NCI-H2081 (cell line): ENCODE results near the gene PDE10A.
"Not testable (repeated sequence)": the region's sequence is repeated elsewhere in the genome, so short reads cannot be mapped to it uniquely, and the experiment has no call there.

ENCODE experiments used
- DNase-seq, 2 experiments: peaks; one replicate each; lab custom pipeline; 2025; lab: John Stamatoyannopoulos, UW

Gene PDE10A

DNA sequence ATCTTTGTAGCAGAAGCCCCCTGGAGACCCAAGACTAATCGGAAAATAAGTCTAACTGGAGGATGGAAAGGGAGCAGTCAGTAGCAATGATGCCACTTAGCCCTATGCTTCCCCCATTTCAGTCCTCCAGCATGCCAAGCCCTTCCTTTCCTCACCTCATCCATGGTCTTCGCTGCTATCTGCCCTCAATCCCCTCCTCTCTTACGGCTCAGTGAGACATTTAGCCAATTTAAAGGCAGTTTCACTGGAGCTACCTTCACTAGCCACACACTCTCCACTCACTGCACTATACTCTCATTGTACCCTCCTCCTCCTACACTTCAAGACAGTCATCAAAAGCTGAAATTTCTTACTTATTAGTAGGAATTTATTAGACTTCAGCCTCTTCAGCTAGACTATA is 111.2 kb downstream of the PDE10A start:
- no peak for DNase-seq

DNA sequence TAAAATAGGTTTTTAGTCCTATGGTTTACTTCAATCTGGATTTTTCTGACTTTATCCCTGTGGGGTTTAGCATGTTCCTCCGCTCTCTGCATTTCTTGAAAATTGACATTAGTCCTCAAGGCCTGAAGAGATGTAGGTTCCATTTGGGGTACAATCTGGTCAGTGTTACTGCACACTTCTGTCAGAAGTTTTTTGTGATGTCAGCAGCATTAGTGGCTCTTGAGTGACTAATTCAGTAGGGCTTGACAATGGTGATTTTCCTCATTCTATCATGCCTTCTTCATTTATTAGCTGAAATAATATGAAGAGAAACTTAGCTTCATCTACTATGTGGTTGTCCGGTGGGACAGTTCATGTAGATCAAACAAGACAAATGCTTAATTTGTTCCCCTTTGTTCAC is 114.6 kb downstream of the PDE10A start:
- no peak for DNase-seq

DNA sequence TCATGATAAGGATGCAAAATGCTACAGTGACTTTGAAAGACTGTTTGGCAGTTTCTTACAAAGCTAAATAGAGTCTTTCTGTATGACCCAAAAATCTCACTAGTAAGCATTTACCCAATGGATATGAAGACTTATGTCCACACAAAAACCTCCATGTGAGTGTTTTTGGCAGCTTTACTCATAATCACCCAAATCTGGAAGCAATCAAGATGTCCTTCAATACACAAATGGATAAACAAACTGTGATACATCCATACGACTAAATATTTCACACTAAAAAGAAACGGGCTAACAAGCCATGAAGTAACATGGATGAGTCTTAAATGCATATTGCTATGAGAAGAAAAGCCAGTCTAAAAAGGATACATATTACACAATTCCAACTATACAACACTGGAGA is 117.2 kb downstream of the PDE10A start:
- DNase-seq = no peak

DNA sequence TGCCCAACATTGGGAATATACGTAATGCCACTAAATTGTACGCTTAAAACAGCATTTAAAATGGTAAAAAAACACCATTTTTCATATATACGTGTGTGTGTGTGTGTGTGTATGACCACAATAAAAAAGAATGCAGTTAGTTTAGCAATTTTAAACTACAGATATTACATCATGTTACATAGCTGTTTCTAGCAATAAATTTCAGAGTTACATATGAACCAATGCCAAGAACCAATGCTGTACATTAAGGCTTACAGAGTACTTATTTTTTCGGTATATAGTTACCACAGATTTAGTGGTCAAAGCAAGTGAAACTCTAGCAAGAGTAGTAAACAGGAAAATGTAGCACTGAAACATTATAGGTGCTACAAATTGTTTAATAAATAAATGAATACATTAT is 119.3 kb downstream of the PDE10A start:
- no peak for DNase-seq

- DNase-seq = no peak
Observed at GRCh38 chr6:165536911-165537310, 126.1 kb downstream of the PDE10A start.

DNA sequence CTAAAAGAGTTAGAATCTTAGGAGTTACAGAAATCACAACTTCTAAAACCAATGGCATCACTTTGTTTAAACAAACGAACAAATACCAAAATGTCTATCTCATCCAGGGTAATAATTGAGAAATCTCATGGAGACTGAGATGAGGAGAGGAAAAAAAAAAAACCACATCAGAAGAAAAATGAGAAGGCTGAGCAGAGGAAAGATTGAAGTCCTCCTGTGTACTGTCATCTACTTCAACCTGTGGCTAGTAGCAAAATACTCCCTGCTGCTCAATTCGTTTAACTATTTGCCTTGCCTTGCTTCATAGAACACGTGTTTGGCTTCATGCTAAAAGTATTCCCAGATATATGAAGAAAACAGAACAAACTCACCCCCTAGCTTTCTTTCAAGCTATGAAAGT is 143.7 kb downstream of the PDE10A start:
- no peak for DNase-seq

- no peak for DNase-seq
Observed at GRCh38 chr6:165515963-165516624, 146.9 kb downstream of the PDE10A start.

- DNase-seq = no peak
Observed at GRCh38 chr6:165514621-165515020, 148.4 kb downstream of the PDE10A start.

GRCh38 chr6:165511807-165512206 is 151.2 kb downstream of the PDE10A start:
- no peak for DNase-seq

GRCh38 chr6:165508321-165508869 is 154.6 kb downstream of the PDE10A start:
- no peak for DNase-seq

DNA sequence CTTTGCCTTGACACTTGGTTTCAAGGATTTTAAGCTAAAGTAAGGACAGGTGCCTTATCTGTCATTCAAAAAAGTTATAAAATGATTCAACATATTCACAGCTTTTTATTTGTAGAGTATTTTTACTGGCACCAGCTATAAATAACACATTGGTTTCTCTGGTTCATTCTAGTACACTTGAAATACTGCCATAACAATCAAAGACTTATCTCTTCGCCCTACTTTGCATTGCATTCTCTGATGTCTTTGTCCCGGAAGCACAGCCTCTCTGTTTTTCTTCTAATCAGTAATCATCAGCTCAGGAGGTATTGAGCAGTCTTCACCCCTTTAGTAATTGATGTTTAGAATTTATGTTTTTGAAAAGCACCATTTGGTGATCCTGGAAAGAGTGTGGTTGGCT is 156.4 kb downstream of the PDE10A start:
- DNase-seq = no peak

DNA sequence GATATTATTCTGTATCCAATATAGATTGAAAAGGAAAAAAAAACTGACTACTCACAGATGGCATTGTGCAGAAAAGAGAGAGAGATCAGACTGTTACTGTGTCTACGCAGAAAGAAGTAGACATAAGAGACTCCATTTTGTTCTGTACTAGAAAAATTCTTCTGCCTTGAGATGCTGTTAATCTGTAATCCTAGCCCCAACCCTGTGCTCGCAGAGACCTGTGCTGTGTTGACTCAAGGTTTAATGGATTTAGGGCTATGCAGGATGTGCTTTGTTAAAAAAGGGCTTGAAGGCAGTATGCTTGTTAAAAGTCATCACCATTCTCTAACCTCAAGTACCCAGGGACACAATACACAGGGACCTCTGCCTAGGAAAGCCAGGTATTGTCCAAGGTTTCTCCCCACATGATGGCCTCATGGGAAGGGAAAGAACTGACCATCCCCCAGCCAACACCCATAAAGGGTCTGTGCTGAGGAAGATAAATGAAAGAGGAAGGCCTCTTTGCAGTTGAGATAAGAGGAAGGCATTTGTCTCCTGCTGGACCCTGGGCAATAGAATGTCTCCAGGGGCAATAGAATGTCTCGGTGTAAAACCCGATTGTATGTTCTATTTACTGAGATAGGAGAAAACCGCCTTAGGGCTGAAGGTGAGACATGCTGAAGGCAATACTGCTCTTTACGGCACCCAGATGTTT is 162.7 kb downstream of the PDE10A start:
- DNase-seq = not testable (repeated sequence)

DNA sequence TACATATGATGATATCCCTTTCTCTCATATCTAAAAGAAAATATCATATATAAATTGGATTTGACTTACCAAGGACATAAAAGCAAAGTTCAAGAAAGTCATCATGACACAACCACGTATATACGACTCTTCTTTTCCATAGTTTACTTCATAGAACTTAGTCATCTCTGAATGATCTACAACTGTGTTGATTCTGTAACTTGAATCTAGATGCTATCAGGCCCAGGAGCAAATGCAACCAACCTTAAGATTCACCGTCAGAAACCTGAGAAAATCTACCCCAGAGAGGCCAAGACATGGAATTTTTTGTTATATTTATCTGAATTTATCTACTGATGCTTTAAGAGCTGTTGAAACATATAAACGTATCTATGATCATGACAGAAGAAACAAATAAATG is 165.6 kb downstream of the PDE10A start:
- DNase-seq = no peak

DNA sequence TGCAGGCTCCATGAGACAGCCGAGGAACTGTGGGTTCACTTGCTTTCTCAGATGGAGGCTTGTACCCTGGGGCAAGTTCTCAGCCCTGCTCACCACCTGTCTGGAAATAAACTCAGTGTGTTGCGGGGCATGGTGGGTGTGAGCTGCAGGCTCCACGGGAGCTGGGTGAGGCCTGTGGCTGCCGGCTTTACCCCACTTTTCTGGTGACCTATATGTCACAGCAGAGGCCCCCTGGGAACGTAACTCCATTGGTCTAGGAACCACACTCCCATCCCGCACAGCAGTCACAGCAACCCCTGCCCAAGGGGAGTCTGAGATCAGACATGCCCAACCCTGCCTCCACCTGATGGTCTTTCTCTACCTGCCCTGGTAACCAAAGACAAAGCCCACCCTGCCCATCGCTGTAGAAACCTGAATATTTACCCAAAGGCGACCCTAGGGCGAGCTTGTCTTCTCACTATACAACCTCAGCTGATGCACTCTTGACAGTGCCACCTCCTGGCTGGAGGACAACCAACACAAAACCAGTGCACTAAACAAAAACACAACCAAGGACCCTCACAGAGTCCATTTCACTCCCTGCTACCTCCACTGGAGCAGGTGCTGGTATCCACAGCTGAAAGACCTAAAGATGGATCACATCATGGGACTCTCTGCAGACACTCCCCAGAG is 174.3 kb downstream of the PDE10A start:
- no peak for DNase-seq

GRCh38 chr6:165487950-165488349 is 175.1 kb downstream of the PDE10A start:
- no peak for DNase-seq

DNA sequence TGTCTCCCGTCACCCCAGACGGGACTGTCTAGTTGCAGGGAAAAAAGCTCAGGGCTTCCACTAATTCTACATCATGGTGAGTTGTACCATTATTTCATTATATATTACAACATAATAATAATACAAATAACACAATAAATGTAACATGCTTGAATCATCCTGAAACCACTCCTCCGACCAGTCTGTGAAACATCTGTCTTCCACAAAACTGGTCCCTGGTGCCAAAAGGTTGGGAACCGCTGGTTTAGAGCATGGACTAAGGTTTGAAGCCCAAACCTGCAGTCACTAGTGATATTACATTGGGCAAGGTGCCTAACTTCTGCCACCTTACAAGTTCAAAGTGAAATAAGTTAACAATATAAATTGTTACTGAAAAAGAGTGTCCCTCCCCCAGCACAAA is 175.7 kb downstream of the PDE10A start:
- no peak for DNase-seq

- DNase-seq = no peak
Observed at GRCh38 chr6:165486183-165487137, 176.6 kb downstream of the PDE10A start.

DNA sequence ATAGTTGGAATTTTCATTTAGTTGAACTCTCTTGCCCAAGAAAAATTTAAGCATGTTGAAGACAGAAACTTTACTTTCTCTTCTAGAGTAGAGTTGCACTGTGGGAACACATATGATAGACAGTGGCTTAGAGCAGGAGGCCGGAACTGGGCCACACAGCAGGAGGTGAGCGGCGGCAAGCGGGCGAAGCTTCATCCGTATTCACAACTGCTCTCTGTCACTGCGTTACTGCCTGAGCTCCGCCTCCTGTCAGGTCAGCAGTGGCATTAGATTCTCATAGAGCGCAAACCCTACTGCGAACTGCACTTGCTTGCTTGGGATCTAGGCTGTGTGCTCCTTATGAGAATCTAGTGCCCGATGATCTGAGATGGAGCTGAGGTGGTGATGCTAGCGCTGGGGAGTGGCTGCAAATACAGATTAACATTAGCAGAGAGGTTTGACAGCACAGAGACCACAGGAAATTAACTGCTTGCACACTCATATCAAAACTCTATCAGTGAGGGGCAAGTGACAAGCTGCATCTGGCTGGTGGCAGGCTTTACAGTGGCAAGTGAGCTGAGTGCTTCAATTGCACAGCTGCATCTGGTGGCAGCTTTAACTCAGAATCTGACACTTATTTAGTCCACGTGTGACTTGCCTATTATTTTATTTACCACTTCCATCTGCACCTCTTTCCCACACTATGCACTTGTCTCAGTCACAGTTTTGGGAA is 178.7 kb downstream of the PDE10A start:
- DNase-seq = no peak

- no peak for DNase-seq
Observed at GRCh38 chr6:165481921-165482320, 181.1 kb downstream of the PDE10A start.

- DNase-seq = no peak
Observed at GRCh38 chr6:165480916-165481315, 182.1 kb downstream of the PDE10A start.

- no peak for DNase-seq
Observed at GRCh38 chr6:165478581-165478980, 184.5 kb downstream of the PDE10A start.
